A549 treated with Mapracorat at 1 μM for 4 hours (cell line): Measurements from ENCODE around the gene WNT8A. TPM values are rescaled to one million over a fixed set of nuclear protein-coding genes. Genes with fewer than 3 reads are reported as not detected.

ENCODE experiments used
- total RNA-seq: library from RNA; stranded (reverse); fragments of 200-300 nt; extraction: Qiagen RNA extraction; gene quantifications from 5 replicates; pipeline ENCODE4 v1.2.3, GENCODE V29; 2022

The WNT8A gene, protein sequence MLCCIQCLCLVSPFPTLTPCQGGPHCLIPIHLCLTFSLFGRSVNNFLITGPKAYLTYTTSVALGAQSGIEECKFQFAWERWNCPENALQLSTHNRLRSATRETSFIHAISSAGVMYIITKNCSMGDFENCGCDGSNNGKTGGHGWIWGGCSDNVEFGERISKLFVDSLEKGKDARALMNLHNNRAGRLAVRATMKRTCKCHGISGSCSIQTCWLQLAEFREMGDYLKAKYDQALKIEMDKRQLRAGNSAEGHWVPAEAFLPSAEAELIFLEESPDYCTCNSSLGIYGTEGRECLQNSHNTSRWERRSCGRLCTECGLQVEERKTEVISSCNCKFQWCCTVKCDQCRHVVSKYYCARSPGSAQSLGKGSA
- not detected in 5 replicates for total RNA-seq

DNA sequence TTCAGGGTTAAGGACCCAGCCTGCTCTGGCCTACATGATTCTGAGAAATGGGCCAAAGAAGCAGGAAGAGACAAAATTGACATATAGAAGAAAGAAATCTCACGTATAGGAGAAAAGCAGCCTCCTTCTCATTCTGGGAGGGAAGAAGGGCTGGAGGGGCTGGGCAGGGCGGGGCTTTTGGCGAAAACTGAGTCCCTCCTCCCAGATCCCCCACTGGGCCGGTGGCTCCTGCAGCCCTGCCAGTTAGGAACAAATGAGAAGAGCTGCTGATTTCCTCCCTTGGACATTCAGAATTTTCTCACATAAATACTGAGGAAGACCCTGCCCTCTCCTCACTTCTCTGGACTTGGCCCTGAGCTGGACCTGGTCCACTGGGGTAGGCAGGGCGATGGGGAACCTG is at the start of gene WNT8A:
Gene WNT8A (plus strand): TSS at position 332 of the 400 bp plus-strand sequence. CDS start 95 bp downstream, outside the sequence.

GRCh38 chr5:138138949-138139780 is 55.3 kb downstream of the WNT8A start, which contains the start of gene NME5:
NME5 (minus strand) TSS chr5:138139428; CDS start chr5:138138780, 648 bp downstream.

Other genes starting within 250 kb of the WNT8A start
- gene MYOT, start 216.2 kb upstream of the WNT8A start, total RNA-seq: not detected in 5 replicates
- gene PKD2L2, start 194.6 kb upstream of the WNT8A start, total RNA-seq: 0.07 TPM in 1 of 5 replicates, not detected in the others
- 11.1 to 16.8 TPM (median 11.3 TPM) in 5 replicates for gene FAM13B, start 51.0 kb upstream of the WNT8A start, total RNA-seq
- gene NME5, start 55.4 kb downstream of the WNT8A start, total RNA-seq: not detected in 5 replicates
- gene BRD8, start 94.6 kb downstream of the WNT8A start, total RNA-seq: 46.5 to 51.5 TPM (median 47.0 TPM) in 5 replicates
- gene KIF20A, start 95.1 kb downstream of the WNT8A start, total RNA-seq: 37.7 to 49.8 TPM (median 43.8 TPM) in 5 replicates
- 23.0 to 28.9 TPM (median 27.7 TPM) in 5 replicates for gene CDC23, start 129.3 kb downstream of the WNT8A start, total RNA-seq
- 0.18 TPM in 1 of 5 replicates, not detected in the others for gene GFRA3, start 190.6 kb downstream of the WNT8A start, total RNA-seq
- 8.2 to 11.9 TPM (median 10.5 TPM) in 5 replicates for gene CDC25C, start 247.8 kb downstream of the WNT8A start, total RNA-seq